ENCODE data around the gene CAMK2B. TPM values are rescaled to one million over a fixed set of nuclear protein-coding genes. Genes with fewer than 3 reads are reported as not detected.

The CAMK2B gene
- total and polyA plus RNA-seq, 2 of the 13 experiments (the other 11 are each of a cell fraction or from before 2014, with no cell fraction given): 0.27 to 0.48 TPM

DNA sequence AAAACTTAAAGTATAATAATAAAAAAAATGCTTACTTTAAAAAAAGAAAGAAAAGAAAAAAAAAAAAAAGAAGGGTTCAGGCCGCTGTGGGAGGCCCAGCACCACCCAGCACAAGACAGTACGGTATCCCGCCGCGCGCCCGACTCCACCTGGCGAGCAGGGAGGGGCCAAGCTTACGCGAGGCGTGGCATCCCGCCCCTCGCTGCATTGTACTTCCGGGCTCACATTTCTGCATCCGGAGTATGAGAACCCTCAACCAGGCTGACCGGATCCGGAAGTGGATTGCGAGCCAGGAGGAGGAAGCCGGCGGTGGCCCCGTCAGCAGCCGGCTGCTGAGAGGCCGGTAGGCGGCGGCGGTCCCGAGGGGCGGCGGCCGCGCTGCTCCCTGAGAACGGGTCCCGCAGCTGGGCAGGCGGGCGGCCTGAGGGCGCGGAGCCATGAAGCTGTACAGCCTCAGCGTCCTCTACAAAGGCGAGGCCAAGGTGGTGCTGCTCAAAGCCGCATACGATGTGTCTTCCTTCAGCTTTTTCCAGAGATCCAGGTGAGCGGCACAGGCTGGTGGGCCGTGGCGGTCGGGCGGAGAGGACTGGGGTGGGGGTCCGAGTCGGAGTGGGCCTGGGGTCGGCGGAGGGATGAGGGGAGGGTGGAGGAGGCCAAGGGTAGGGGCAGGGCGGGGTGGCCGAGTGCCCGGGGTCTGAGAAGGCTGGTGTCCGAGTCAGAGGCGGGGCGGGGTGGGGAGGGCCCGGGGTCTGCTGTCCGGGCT is 124.5 kb downstream of the CAMK2B start, which contains the start of gene YKT6 (continued):
- TF ChIP-seq, protein P1, sequence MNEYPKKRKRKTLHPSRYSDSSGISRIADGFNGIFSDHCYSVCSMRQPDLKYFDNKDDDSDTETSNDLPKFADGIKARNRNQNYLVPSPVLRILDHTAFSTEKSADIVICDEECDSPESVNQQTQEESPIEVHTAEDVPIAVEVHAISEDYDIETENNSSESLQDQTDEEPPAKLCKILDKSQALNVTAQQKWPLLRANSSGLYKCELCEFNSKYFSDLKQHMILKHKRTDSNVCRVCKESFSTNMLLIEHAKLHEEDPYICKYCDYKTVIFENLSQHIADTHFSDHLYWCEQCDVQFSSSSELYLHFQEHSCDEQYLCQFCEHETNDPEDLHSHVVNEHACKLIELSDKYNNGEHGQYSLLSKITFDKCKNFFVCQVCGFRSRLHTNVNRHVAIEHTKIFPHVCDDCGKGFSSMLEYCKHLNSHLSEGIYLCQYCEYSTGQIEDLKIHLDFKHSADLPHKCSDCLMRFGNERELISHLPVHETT (CRISPR knock-in tag; conservative IDR thresholded peaks at IDR 0.05): no peak; the same call in 1 of the 2 replicates
- TF ChIP-seq, protein P2, sequence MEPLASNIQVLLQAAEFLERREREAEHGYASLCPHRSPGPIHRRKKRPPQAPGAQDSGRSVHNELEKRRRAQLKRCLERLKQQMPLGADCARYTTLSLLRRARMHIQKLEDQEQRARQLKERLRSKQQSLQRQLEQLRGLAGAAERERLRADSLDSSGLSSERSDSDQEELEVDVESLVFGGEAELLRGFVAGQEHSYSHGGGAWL (CRISPR knock-in tag; IDR thresholded peaks at IDR 0.05): no peak; the same call in 1 of the 2 replicates
- TF ChIP-seq ZNF557 (CRISPR knock-in tag; IDR thresholded peaks at IDR 0.05): no peak
- TF ChIP-seq ZNF614 (CRISPR knock-in tag; IDR thresholded peaks at IDR 0.05; ENCODE audit: borderline replicate concordance): no peak; the same call in 1 of the 2 replicates
- TF ChIP-seq, protein P3, sequence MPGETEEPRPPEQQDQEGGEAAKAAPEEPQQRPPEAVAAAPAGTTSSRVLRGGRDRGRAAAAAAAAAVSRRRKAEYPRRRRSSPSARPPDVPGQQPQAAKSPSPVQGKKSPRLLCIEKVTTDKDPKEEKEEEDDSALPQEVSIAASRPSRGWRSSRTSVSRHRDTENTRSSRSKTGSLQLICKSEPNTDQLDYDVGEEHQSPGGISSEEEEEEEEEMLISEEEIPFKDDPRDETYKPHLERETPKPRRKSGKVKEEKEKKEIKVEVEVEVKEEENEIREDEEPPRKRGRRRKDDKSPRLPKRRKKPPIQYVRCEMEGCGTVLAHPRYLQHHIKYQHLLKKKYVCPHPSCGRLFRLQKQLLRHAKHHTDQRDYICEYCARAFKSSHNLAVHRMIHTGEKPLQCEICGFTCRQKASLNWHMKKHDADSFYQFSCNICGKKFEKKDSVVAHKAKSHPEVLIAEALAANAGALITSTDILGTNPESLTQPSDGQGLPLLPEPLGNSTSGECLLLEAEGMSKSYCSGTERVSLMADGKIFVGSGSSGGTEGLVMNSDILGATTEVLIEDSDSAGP (CRISPR knock-in tag; IDR thresholded peaks at IDR 0.05; ENCODE audit: borderline replicate concordance): peak; percentile 70; the same call in 1 of the 2 replicates
- TF ChIP-seq, protein P4, sequence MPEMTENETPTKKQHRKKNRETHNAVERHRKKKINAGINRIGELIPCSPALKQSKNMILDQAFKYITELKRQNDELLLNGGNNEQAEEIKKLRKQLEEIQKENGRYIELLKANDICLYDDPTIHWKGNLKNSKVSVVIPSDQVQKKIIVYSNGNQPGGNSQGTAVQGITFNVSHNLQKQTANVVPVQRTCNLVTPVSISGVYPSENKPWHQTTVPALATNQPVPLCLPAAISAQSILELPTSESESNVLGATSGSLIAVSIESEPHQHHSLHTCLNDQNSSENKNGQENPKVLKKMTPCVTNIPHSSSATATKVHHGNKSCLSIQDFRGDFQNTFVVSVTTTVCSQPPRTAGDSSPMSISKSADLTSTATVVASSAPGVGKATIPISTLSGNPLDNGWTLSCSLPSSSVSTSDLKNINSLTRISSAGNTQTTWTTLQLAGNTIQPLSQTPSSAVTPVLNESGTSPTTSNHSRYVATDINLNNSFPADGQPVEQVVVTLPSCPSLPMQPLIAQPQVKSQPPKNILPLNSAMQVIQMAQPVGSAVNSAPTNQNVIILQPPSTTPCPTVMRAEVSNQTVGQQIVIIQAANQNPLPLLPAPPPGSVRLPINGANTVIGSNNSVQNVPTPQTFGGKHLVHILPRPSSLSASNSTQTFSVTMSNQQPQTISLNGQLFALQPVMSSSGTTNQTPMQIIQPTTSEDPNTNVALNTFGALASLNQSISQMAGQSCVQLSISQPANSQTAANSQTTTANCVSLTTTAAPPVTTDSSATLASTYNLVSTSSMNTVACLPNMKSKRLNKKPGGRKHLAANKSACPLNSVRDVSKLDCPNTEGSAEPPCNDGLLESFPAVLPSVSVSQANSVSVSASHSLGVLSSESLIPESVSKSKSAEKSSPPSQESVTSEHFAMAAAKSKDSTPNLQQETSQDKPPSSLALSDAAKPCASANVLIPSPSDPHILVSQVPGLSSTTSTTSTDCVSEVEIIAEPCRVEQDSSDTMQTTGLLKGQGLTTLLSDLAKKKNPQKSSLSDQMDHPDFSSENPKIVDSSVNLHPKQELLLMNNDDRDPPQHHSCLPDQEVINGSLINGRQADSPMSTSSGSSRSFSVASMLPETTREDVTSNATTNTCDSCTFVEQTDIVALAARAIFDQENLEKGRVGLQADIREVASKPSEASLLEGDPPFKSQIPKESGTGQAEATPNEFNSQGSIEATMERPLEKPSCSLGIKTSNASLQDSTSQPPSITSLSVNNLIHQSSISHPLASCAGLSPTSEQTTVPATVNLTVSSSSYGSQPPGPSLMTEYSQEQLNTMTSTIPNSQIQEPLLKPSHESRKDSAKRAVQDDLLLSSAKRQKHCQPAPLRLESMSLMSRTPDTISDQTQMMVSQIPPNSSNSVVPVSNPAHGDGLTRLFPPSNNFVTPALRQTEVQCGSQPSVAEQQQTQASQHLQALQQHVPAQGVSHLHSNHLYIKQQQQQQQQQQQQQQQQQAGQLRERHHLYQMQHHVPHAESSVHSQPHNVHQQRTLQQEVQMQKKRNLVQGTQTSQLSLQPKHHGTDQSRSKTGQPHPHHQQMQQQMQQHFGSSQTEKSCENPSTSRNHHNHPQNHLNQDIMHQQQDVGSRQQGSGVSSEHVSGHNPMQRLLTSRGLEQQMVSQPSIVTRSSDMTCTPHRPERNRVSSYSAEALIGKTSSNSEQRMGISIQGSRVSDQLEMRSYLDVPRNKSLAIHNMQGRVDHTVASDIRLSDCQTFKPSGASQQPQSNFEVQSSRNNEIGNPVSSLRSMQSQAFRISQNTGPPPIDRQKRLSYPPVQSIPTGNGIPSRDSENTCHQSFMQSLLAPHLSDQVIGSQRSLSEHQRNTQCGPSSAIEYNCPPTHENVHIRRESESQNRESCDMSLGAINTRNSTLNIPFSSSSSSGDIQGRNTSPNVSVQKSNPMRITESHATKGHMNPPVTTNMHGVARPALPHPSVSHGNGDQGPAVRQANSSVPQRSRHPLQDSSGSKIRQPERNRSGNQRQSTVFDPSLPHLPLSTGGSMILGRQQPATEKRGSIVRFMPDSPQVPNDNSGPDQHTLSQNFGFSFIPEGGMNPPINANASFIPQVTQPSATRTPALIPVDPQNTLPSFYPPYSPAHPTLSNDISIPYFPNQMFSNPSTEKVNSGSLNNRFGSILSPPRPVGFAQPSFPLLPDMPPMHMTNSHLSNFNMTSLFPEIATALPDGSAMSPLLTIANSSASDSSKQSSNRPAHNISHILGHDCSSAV (CRISPR knock-in tag; IDR thresholded peaks at IDR 0.05; ENCODE audit: borderline replicate concordance): no peak
- TF ChIP-seq, protein P5, sequence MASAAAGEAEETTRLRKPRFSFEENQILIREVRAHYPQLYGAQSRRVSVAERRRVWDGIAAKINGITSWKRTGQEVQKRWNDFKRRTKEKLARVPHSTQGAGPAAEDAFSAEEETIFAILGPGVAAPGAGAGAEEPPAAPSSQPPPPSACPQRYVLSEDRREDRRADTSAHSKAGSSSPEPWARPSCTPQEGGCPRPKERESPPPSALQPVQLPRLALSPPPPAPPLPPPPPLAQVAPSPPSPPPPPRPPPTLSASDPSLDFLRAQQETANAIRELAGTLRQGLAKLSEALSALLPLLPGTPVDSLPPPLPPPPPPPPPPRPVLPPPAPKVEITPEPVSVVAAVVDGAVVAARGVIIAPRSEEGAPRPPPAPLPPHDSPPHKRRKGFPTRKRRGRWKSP (CRISPR knock-in tag; IDR thresholded peaks at IDR 0.05): 0 out of 2 replicates have a peak, but pooled peaks have one; percentile 14
- TF ChIP-seq, protein P6, sequence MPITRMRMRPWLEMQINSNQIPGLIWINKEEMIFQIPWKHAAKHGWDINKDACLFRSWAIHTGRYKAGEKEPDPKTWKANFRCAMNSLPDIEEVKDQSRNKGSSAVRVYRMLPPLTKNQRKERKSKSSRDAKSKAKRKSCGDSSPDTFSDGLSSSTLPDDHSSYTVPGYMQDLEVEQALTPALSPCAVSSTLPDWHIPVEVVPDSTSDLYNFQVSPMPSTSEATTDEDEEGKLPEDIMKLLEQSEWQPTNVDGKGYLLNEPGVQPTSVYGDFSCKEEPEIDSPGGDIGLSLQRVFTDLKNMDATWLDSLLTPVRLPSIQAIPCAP (CRISPR knock-in tag; IDR thresholded peaks at IDR 0.05; ENCODE audit: low read depth): no peak
- TF ChIP-seq RCOR2 (CRISPR knock-in tag; IDR thresholded peaks at IDR 0.05): no peak
- no peak for TF ChIP-seq BHLHE40 (IDR thresholded peaks at IDR 0.05; ENCODE audit: low read length)
- no peak for TF ChIP-seq NKX3-1 (CRISPR knock-in tag; IDR thresholded peaks at IDR 0.05)
- no peak for TF ChIP-seq GTF2F1 (IDR thresholded peaks at IDR 0.05; ENCODE audit: low read length)
